ENCODE data around the gene BORA. TPM values are rescaled to one million over a fixed set of nuclear protein-coding genes. Genes with fewer than 3 reads are reported as not detected.

Gene BORA
- total and polyA plus RNA-seq, 2 of the 13 experiments (the other 11 are each of a cell fraction or from before 2014, with no cell fraction given) = 4.0 to 17.4 TPM

DNA sequence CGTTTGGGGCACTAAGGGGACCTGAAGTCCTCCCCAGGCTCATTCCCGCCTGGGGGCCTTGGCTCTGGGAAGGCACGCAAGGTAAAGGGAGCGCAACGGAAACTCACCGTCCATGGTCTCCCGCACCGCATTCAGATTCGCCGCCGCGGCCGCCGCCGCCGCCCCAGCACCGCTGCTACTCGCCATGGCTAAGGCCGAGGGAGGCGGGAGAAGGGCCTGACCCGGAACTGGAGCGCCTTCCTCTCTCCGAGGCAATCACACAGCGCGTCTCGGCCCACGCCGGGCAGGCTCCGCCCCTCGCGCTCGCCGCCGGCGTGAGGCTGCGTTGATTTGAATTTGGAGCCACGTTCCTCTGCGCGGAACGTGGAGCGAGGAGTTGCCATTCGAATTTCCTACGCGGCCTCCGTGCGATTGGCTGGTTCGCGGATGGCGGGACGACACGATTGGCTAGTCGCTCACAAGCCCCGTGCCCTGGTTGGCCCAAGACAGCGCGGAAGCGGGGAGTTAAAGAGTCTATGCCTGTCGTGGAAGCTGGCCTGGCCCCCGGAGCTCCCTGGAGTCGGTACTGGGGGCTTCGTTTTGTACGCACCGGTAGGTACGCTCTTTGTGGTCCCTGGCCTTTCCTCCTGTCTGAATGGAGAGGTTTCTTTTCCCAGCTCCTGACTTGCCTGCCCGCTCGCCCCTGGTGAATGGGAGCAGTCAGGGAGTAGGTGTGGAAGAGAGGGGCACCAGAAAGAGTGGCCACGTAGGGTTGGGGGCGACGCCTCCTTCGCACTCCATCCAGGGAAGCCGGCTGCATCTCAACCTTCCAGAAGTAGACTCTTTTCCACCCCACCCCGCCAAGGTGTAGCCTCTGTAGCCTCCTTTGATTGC lies at the start of gene BORA, which contains the start of gene MZT1 (continued):
- TF ChIP-seq, protein P1, sequence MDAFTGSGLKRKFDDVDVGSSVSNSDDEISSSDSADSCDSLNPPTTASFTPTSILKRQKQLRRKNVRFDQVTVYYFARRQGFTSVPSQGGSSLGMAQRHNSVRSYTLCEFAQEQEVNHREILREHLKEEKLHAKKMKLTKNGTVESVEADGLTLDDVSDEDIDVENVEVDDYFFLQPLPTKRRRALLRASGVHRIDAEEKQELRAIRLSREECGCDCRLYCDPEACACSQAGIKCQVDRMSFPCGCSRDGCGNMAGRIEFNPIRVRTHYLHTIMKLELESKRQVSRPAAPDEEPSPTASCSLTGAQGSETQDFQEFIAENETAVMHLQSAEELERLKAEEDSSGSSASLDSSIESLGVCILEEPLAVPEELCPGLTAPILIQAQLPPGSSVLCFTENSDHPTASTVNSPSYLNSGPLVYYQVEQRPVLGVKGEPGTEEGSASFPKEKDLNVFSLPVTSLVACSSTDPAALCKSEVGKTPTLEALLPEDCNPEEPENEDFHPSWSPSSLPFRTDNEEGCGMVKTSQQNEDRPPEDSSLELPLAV (CRISPR knock-in tag; conservative IDR thresholded peaks at IDR 0.05; ENCODE audit: low read depth) = peak; percentile 99
- peak; percentile 23; the same call in 1 of the 2 replicates for TF ChIP-seq ZNF256 (CRISPR knock-in tag; conservative IDR thresholded peaks at IDR 0.05)
- TF ChIP-seq, protein P2, sequence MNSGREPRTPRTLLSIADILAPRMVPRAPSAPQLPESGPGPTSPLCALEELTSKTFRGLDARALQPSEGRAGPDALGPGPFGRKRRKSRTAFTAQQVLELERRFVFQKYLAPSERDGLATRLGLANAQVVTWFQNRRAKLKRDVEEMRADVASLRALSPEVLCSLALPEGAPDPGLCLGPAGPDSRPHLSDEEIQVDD (CRISPR knock-in tag; IDR thresholded peaks at IDR 0.05; ENCODE audit: borderline replicate concordance) = no peak; the same call in 1 of the 2 replicates
- TF ChIP-seq, protein P3, sequence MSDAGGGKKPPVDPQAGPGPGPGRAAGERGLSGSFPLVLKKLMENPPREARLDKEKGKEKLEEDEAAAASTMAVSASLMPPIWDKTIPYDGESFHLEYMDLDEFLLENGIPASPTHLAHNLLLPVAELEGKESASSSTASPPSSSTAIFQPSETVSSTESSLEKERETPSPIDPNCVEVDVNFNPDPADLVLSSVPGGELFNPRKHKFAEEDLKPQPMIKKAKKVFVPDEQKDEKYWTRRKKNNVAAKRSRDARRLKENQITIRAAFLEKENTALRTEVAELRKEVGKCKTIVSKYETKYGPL (CRISPR knock-in tag; IDR thresholded peaks at IDR 0.05) = no peak
- TF ChIP-seq ZMAT3 (CRISPR knock-in tag; conservative IDR thresholded peaks at IDR 0.05) = peak; percentile 79; the same call in 1 of the 2 replicates
- TF ChIP-seq MYC (CRISPR knock-in tag; IDR thresholded peaks at IDR 0.05; ENCODE audit: borderline replicate concordance) = peak; percentile 96
- TF ChIP-seq, protein P4, sequence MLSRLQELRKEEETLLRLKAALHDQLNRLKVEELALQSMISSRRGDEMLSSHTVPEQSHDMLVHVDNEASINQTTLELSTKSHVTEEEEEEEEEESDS (CRISPR knock-in tag; IDR thresholded peaks at IDR 0.05; ENCODE audit: borderline replicate concordance) = peak; percentile 97
- no peak for TF ChIP-seq ZSCAN22 (CRISPR knock-in tag; IDR thresholded peaks at IDR 0.05)
- TF ChIP-seq POLR2AphosphoS5 (IDR thresholded peaks at IDR 0.05; ENCODE audit: low read depth, low read length) = peak; percentile 70
- peak; percentile 100 for TF ChIP-seq REL (CRISPR knock-in tag; conservative IDR thresholded peaks at IDR 0.05)
- TF ChIP-seq, protein P5, sequence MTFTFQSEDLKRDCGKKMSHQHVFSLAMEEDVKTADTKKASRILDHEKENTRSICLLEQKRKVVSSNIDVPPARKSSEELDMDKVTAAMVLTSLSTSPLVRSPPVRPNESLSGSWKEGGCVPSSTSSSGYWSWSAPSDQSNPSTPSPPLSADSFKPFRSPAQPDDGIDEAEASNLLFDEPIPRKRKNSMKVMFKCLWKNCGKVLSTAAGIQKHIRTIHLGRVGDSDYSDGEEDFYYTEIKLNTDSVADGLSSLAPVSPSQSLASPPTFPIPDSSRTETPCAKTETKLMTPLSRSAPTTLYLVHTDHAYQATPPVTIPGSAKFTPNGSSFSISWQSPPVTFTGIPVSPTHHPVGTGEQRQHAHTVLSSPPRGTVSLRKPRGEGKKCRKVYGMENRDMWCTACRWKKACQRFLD (CRISPR knock-in tag; IDR thresholded peaks at IDR 0.05; ENCODE audit: borderline replicate concordance) = peak; percentile 60; the same call in 1 of the 2 replicates
- TF ChIP-seq, protein P6, sequence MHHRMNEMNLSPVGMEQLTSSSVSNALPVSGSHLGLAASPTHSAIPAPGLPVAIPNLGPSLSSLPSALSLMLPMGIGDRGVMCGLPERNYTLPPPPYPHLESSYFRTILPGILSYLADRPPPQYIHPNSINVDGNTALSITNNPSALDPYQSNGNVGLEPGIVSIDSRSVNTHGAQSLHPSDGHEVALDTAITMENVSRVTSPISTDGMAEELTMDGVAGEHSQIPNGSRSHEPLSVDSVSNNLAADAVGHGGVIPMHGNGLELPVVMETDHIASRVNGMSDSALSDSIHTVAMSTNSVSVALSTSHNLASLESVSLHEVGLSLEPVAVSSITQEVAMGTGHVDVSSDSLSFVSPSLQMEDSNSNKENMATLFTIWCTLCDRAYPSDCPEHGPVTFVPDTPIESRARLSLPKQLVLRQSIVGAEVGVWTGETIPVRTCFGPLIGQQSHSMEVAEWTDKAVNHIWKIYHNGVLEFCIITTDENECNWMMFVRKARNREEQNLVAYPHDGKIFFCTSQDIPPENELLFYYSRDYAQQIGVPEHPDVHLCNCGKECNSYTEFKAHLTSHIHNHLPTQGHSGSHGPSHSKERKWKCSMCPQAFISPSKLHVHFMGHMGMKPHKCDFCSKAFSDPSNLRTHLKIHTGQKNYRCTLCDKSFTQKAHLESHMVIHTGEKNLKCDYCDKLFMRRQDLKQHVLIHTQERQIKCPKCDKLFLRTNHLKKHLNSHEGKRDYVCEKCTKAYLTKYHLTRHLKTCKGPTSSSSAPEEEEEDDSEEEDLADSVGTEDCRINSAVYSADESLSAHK (CRISPR knock-in tag; IDR thresholded peaks at IDR 0.05; ENCODE audit: borderline replicate concordance) = no peak; the same call in 1 of the 2 replicates
- TF ChIP-seq, protein P7, sequence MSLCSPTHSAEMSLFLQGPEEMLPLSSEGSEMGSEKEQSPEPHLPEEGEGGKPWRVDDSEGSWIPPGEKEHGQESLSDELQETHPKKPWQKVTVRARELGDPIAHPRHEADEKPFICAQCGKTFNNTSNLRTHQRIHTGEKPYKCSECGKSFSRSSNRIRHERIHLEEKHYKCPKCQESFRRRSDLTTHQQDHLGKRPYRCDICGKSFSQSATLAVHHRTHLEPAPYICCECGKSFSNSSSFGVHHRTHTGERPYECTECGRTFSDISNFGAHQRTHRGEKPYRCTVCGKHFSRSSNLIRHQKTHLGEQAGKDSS (CRISPR knock-in tag; IDR thresholded peaks at IDR 0.05; ENCODE audit: borderline replicate concordance, low read depth) = peak; percentile 89
- TF ChIP-seq, protein P8, sequence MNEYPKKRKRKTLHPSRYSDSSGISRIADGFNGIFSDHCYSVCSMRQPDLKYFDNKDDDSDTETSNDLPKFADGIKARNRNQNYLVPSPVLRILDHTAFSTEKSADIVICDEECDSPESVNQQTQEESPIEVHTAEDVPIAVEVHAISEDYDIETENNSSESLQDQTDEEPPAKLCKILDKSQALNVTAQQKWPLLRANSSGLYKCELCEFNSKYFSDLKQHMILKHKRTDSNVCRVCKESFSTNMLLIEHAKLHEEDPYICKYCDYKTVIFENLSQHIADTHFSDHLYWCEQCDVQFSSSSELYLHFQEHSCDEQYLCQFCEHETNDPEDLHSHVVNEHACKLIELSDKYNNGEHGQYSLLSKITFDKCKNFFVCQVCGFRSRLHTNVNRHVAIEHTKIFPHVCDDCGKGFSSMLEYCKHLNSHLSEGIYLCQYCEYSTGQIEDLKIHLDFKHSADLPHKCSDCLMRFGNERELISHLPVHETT (CRISPR knock-in tag; conservative IDR thresholded peaks at IDR 0.05) = peak; percentile 30; the same call in 1 of the 2 replicates
- peak; percentile 81 for TF ChIP-seq KLF6 (CRISPR knock-in tag; IDR thresholded peaks at IDR 0.05)
- TF ChIP-seq RFX3 (CRISPR knock-in tag; IDR thresholded peaks at IDR 0.05) = no peak
- no peak; the same call in none of the 2 replicates for TF ChIP-seq SIN3A (IDR thresholded peaks at IDR 0.05; ENCODE audit: borderline replicate concordance, low read depth, low read length)
- TF ChIP-seq ZNF761 (CRISPR knock-in tag; conservative IDR thresholded peaks at IDR 0.05) = no peak
- no peak for TF ChIP-seq ZNF260 (CRISPR knock-in tag; IDR thresholded peaks at IDR 0.05; ENCODE audit: borderline replicate concordance, low read depth)
